Right lobe of liver (tissue), 6 donors: ENCODE measurements around the gene FGD4. TPM values are rescaled to one million over a fixed set of nuclear protein-coding genes. Genes with fewer than 3 reads are reported as not detected.

Source experiments
- ATAC-seq, 4 donors: fragments of 200-7000 bp; cut with Tn5 transposase; one replicate each; pipeline ENCODE4 v1.9.1; 2020; ENCODE audit warnings: mild to moderate bottlenecking in 4 of 4, moderate library complexity in 4 of 4
- DNase-seq, 3 donors: peaks; one replicate each; pipeline ENCODE4 v3.0.0-alpha.2; 2020
- H3K27ac ChIP-seq, 3 donors: fragments of 200-600 bp; one replicate each; pipeline ENCODE4 v1.8.0; 2022
- H3K27me3 ChIP-seq, 2 donors: fragments of 200-600 bp; one replicate each; pipeline ENCODE4 v1.8.0; 2022
- H3K36me3 ChIP-seq, 4 donors: fragments of 200-600 bp; sonication (generic) in 1 of 4; one replicate each; pipeline versions ENCODE4 v1.5.1 to v1.8.0; 2017 to 2022; ENCODE audit warnings: control low read depth in 1 of 4
- H3K4me1 ChIP-seq, 4 donors: fragments of 200-600 bp; sonication (generic) in 1 of 4; one replicate each; pipeline versions ENCODE4 v1.5.1 to v1.8.0; 2017 to 2022; ENCODE audit warnings: control low read depth in 1 of 4
- H3K4me3 ChIP-seq, 3 donors: fragments of 200-600 bp; one replicate each; pipeline ENCODE4 v1.8.0; 2022
- H3K9me3 ChIP-seq, 4 donors: fragments of 200-600 bp; sonication (generic) in 1 of 4; one replicate each; pipeline versions ENCODE4 v1.5.1 to v1.8.0; 2017 to 2022; ENCODE audit warnings: control low read depth in 1 of 4
- POLR2A ChIP-seq: fragments of 450-650 bp; IDR thresholded peaks from one replicate; pipeline ENCODE4 v1.6.1; 2017; ENCODE audit warnings: antibody characterized with exemption, mild to moderate bottlenecking
- WGBS: methylation state at CpG from one replicate; pipeline ENCODE4 v1.1.6; 2018; ENCODE audit warnings: low coverage, low lambda C conversion rate; ENCODE audit not compliant: insufficient coverage; ENCODE audit errors: missing lambda C conversion rate; 5-methylcytosine and 5-hydroxymethylcytosine counted together
- intact Hi-C, 2 donors: fragments of 100-400 bp; cut with DNase I; formaldehyde crosslinking; loops; one replicate each; pipeline versions ENCODE4 v1.11.2 to v1.14.1; 2022
- small RNA-seq, 2 experiments: library from RNA; depleted of rRNA; stranded (forward); fragments of <200 nt; gene quantifications; one replicate each; pipeline ENCODE3, GENCODE V24; 2016
- total RNA-seq, 6 experiments: library from RNA; depleted of rRNA in 2 of 6; stranded (reverse); fragments of >200 nt in 2 of 6; fragmentation: NEBNext Ultra II Directional in 3 of 6; extraction: Animal tissue kit (Norgen Biotek cat#: 25700) in 3 of 6; gene quantifications; one replicate each; pipeline versions ENCODE4 v1.1.0 to v1.2.4, GENCODE V29; 2016 to 2023
- TF ChIP-seq, protein P1 (sequence below), 4 donors: fragments of 200-600 bp in 3 of 4; fragments of 450-650 bp in 1 of 4; IDR thresholded peaks; one replicate each; pipeline versions ENCODE4 v1.5.1 to v1.8.0; 2016 to 2022; ENCODE audit warnings: antibody characterized with exemption in 4 of 4, mild to moderate bottlenecking in 2 of 4
- donor health status: DM: no; HTN: yes; CAD: no.
- donor health status: DM: no; HTN: no; CAD: no.
- donor health status: DM: no; HTN: no; CAD: no.
- donor health status: DM: no; HTN: yes; CAD: no.
- donor health status: DM: no; HTN: yes; CAD: no.

FGD4 gene
- total RNA-seq, 6 experiments from 2014 or later: 15.1 to 29.3 (median 20.3) TPM

DNA sequence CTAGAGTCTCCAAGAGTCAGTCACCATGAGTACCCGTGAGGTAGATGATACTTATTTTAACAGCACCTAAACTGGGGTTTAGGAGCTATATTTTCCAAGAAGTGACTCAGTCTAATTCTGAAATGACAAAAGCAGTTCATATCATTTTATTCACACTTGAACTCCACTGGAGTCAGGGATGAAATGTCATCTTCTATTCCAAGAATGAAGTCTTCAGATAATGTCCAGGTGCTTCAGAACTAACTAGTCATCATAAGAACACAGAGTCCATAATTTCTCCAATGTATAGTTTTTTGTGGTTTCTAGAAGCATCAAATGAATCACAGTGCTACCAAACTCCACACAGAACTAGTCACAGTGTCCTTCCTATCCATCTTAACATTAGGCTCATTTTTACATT lies 293.0 kb downstream of the FGD4 start:
- H3K4me1 ChIP-seq: peaks cover 0 to 2% (median 0%) of the 10 kb centered on the region in 4 donors

DNA sequence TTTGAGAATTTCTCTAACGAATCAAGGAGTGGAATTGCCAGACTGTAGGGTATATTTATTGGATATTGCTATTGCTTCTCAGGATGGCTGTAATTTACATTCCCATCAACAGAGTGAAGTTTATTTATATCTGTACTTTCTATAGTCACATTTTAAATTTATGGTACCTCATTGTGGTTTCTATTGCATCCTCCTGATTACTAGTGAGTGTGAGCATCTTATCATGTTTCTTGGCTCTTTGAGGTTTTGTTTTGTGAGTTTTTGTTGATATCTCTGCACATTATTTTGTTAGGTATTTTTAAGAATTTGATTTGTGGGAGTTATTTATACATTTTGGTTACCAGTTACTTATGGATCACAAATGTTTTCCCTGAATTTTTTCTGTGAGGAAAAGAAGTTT lies 293.7 kb downstream of the FGD4 start:
- no peak overlapping the region for H3K4me3 ChIP-seq
- ATAC-seq (no peak), DNase-seq (no peak)
- H3K4me1 ChIP-seq: peaks cover 0 to 2% (median 0%) of the 10 kb centered on the region in 4 donors
- intact Hi-C loops: no loop called here
- no peak for TF ChIP-seq POLR2A
- TF ChIP-seq, protein P1, sequence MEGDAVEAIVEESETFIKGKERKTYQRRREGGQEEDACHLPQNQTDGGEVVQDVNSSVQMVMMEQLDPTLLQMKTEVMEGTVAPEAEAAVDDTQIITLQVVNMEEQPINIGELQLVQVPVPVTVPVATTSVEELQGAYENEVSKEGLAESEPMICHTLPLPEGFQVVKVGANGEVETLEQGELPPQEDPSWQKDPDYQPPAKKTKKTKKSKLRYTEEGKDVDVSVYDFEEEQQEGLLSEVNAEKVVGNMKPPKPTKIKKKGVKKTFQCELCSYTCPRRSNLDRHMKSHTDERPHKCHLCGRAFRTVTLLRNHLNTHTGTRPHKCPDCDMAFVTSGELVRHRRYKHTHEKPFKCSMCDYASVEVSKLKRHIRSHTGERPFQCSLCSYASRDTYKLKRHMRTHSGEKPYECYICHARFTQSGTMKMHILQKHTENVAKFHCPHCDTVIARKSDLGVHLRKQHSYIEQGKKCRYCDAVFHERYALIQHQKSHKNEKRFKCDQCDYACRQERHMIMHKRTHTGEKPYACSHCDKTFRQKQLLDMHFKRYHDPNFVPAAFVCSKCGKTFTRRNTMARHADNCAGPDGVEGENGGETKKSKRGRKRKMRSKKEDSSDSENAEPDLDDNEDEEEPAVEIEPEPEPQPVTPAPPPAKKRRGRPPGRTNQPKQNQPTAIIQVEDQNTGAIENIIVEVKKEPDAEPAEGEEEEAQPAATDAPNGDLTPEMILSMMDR (IDR thresholded peaks at IDR 0.05): no peak
- no peaks in the 10 kb centered on the region for H3K36me3 ChIP-seq
- H3K27ac ChIP-seq: no peak overlapping the region
- no peaks in the 10 kb centered on the region for H3K27me3 ChIP-seq
- no peaks in the 10 kb centered on the region for H3K9me3 ChIP-seq
- 81% methylated on average over 1 of the region's 1 CpG for WGBS

More for the DNA sequence above, 293.0 kb downstream of the FGD4 start:
- TF ChIP-seq, protein P1 (IDR thresholded peaks at IDR 0.05): no peak
- no peak for TF ChIP-seq POLR2A
- H3K36me3 ChIP-seq: no peaks in the 10 kb centered on the region
- ATAC-seq: no peak
- H3K9me3 ChIP-seq: no peaks in the 10 kb centered on the region
- WGBS: 89% methylated on average over 1 of the region's 1 CpG
- no peaks in the 10 kb centered on the region for H3K27me3 ChIP-seq
- intact Hi-C loops: no loop called here
- no peak overlapping the region for H3K4me3 ChIP-seq
- no peak overlapping the region for H3K27ac ChIP-seq
- DNase-seq: no peak

Small RNA genes within 50 kb of the gene (small RNA-seq; reads per million reads assigned to genes)
- 0 reads per million in 2 experiments for gene RF00019
- 0 reads per million in 2 experiments for gene RNU6-494P
